Activated CD4-positive, alpha-beta T cell treated with anti-CD3 and anti-CD28 coated beads, Interleukin-2, amount 50 U/mL, for 16 hours (primary cell): Measurements from ENCODE around the gene RTL10.

ENCODE experiments used
- DNase-seq: peaks from one replicate; pipeline ENCODE4 v3.0.0-alpha.2; 2020

Gene RTL10

DNA sequence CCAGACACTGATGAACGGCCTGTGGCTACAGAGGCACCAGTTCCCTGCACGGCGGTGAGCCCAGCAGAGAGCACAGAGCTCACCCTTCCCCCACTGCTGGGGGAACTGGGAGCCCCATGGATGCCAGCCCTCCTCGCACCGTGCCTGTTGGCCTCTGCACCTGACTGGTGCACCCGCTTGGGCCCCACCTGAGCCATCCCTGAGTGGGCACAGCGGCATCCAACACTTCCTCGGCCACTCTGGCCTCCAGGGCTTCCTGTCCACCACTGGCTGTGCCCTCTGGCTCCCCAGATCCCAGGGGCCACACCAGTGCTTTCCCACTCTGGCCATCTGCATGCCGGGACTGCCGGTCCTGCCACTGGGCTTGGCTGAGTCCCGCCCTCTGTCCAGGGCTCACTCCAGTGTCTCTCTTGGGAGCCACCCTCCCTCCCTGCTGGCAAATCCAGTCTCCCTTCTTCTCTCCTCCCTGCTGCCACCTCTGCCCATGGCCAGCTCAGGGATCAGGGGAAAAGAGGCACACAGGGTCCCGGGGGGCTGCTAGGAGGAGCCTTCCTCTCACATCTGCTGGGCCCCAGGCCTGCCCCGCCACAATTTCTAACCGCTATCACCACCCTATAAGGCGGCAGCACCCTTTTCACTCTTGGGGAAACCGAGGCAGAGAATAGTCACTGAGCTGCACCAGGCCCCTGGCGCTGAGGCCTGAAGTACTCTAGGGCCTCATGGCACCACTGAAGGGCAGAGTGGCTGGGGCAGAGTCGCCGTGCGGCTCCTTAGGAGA lies 33.0 kb downstream of the RTL10 start:
- no peak for DNase-seq

DNA sequence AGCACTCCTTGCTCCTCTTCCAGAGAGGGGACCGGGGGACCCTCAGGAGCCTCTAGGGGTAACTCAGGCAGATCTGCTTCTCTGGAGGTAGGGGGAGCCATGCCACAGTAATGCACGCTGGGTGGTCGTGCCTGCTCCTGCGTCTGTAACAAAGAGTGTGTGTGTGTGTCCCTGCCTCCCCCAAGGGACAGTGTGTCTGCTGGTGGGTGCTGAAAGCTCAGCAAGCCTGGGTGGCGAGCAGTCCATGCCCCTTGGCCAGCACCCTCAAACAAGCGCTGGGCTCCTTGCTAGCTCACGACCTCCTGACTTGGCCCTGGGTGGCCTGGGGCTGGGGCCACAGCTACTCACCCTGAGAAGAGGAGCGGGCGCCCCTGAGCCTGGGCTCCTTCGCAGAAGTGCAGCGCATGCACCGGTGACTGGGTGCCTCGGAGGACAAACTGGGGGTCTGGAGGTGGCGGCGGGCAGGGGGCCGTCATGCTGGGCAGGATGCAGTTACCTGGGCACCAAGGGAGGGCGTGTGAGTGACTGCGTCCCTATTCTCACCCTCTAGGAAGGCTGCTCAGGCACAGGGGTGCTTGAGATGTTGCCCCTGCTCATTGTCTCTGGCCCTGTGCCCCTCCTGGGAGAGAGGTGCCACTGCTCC lies 33.7 kb downstream of the RTL10 start:
- no peak for DNase-seq

DNA sequence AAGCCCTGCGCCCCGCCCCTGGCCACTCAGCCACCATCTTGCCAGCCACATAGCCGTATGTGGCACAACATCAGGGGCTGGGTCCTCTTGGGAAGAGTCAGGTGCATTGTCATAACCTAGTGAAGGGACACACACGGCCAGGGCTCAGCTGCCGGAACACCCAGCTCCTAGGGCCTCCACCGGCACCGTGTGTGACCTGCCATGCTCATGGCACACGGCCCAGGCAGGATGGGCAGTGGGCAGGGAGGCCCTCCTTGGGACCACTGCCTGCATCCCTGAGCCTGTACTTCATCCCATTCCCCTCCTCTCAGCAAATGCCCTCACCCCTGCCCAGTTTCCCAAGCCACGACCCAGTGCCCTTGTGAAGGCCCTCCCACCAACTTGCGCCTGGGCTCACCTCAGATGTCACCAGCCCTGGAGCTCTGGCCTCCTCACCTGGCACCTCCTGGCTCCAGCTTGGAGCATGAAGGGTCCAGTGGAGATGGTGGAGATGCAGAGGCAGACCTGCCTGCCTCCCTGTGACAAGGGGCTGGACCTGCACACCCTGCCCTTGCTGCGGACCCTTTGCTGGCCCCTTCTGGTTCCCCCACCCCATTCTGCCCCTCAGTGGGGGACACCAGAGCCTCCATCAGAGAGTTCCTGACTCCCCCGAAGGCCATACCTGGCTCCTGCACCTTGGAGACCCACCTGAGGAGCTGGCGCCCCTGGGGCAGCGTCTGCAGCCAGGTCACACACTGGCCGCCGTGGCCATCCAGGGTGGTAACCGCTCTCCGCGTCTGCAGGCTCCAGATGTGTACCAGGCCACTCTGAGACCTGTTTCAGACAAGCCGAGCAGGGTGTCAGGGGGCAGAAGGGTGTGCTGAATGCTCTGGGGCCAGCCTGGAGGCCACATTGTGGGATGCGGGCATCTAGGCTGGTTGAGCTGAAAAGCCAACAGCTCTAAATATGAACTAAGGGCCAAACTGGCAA lies 34.5 kb downstream of the RTL10 start:
- DNase-seq = no peak

DNA sequence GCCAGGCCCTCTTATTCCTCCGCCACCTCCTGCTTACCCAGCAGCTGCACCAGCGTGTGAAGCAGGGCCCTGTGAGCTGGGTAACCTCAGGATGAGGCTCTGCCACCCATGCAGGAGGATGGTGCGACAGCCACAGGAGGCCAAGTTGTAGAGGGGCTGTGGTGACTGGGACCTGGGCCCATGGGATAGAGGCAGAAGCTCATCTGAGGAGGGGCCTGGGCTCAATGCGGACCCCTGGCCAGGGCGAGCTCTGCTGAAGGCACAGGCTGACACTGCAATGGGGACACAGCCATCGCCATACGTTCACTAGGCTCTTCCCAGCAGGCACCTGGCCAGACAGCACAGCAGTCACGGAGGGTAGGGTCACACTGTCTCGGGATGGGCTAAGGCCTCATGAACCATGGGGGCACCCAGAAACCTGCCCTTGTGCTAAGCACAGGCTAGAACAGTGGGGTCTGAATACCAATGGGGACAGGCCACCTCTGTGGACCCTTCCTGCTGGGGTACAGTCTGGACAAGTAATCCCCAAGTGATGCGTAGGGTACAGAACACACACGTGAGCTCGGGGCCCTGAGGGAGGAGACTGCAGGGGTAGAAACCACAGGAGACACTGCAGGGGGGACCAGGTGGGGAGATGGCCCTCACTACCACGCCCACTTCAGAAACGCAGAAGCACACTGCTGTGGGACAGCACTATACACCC lies 35.3 kb downstream of the RTL10 start:
- no peak for DNase-seq

DNA sequence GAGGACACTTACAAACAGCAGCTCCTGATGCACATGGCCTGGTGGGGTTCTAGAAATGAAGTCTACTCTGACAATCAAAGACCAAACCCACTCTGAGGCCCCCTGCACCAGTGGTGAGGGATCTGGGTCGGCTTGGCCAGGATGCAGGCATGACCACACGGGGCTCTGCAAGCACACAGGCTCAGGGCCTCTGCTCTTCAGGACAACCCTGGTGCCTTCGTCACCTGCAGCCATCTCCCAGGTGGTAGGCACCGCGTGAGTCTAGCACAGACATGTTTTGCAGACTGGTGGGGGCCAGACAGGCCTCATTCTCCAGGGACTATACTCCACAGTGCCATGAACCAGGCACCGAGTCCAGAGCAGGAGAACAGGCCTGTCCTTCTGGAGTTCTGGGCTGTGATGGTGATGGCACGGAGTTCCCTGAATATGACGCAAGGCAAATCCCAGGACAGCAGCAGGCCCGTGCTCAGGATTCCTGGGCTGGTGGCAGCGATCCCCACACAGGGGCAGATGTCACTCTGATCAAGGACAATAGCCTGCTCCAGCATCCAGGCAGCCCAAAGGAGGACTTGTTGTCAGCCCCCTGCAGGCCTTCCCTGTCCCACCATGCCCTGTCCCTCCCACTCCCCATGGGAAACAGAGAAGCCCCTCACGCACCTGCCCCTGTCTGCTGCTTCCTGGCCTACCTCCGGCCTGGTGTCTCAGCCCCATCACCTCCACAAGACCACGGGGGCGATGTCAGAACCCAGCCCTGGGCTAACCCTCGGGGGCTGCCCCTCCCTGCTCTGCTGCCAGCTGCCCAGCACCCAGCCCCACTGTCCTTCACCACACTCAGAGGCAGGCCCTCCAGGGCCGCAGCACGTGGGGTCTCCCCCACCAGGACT lies 36.1 kb downstream of the RTL10 start:
- no peak for DNase-seq

DNA sequence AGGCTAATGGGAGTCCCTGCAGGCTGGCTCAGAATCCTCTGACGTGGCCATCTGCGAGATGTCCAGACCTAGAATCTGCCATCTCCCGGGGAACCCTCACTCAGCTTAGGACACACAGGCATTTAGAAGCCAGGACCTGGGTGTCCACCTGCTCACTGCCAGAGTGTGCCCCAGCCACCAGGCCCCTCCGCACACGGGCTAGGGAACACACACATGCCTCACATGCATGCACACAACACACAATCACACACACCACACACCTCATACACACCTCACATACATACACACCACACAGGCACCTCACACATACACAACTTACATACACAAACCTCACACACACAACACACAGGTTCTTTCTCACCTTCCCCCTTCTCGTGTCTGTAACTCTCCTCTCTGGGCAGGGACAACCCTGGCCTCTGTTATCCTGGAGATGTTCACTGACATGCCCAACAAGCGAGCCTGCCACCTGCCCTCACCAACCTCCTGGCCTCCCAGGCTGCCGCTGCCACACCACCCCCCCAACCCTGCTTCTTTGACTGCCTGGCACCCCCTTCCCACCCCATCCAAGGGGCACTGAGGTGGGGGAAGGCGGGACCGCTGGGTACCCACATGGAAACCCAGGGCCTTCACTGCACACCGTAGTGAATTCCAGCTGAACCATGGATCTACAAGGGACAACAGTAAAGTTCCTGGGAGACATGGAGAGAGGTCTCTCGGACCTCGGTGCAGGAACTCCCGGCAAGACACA lies 38.1 kb downstream of the RTL10 start:
- DNase-seq = no peak

- no peak for DNase-seq
These were observed 38.8 kb downstream of the RTL10 start for GRCh38 chr22:19815823-19816290.

DNA sequence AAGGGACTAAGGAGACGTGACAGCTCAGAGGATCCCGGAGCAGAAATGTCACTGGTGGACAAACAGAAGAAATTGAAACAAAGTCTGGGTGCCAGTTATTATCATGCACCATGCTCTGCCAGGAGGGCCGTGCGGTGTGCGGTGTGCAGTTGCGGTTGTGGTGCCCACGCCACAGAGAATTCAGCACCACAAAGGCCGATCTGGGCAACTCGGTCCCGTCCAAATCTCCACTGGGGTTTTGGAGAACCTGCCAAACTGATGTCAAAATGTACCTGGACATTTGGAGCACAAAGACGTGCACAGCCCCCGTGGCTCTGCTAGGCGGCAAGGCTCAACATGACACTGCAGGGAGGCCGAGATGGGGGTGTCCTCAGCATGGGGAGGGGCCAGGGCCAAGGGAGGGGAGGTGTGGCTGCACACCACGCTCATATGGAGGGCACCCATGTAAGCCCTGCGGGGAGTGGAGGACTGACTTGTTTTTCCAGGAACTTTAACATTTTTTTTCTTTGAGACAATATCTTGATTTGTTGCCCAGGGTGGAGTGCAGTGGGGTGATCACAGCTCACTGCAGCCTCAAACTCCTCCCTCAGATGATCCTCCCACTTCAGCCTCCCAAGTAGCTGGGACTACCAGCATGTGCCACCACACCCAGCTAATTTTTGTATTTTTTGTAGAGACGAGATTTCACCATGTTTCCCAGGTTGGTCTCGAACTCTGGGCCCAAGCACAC lies 39.4 kb downstream of the RTL10 start:
- no peak for DNase-seq

GRCh38 chr22:19814428-19814827 lies 40.2 kb downstream of the RTL10 start:
- no peak for DNase-seq

GRCh38 chr22:19812910-19813309 lies 41.8 kb downstream of the RTL10 start:
- no peak for DNase-seq

DNA sequence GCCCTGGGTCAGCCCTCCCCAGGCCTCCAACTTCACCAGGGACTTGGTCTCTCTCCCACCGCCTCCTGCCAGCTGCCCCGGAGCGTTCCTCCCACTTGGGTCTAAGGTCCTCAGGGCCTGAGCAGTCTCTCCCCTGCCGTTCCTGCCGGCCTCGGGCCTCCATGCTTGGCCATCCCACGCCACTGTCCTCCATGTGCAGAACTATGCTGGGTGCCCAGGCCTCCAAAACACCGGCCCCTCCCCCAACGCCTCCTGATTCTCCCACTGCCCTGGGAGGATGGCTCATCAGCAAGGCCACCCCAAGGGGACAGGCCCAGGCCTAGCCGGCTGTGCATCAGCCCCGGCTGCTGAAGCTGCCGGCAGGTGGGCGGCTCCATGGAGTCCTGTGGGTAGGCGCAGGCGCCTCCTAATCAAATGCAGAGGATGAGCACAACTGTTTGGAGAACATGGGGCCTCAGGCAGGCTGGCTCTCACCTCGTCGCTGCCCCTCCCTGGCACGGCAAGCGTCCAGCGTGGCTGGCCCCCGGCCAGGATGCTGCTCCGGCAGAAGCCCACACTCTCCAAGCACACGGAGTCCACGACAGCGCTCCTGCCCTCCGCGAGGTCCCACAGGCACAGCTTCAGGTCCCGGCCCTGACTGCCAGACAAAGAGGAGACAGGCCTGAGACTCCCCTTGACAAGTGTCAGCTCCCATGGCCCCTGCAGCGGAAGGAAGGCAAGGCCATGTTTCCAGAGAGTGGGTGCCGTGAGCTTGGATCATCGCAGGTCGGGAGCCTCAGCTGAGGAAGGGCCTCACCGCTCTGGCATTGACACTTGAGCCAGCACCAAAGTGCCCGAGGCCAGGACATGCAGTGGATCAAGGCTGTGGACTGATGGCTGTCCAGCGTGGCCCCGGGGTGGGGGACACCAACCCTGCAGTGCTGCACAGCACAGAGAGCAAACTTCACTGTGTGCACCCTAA lies 42.6 kb downstream of the RTL10 start:
- DNase-seq = no peak

- no peak for DNase-seq
These were observed 43.5 kb downstream of the RTL10 start for GRCh38 chr22:19811211-19811621.

- no peak for DNase-seq
These were observed 44.1 kb downstream of the RTL10 start for GRCh38 chr22:19810381-19811201.

DNA sequence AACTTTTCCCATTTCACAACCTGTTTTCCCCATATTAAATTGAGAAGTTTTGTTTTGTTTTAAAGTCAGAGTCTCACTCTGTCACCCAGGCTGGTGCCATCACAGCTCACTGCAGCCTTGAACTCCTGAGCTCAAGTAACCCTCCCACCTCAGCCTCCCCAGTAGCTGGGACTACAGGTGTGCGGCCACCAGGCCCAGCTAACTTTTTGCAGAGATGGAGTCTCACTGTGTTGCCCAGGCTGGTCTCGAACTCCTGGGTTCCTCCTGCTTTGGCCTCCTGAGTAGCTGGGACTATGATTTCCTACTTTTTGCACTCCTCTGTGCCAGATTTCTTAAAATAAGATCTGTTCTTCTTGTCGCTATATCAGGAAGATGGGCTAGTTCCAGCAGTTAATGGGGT lies 44.9 kb downstream of the RTL10 start:
- DNase-seq = no peak

GRCh38 chr22:19808873-19809478 lies 45.7 kb downstream of the RTL10 start:
- no peak for DNase-seq

DNA sequence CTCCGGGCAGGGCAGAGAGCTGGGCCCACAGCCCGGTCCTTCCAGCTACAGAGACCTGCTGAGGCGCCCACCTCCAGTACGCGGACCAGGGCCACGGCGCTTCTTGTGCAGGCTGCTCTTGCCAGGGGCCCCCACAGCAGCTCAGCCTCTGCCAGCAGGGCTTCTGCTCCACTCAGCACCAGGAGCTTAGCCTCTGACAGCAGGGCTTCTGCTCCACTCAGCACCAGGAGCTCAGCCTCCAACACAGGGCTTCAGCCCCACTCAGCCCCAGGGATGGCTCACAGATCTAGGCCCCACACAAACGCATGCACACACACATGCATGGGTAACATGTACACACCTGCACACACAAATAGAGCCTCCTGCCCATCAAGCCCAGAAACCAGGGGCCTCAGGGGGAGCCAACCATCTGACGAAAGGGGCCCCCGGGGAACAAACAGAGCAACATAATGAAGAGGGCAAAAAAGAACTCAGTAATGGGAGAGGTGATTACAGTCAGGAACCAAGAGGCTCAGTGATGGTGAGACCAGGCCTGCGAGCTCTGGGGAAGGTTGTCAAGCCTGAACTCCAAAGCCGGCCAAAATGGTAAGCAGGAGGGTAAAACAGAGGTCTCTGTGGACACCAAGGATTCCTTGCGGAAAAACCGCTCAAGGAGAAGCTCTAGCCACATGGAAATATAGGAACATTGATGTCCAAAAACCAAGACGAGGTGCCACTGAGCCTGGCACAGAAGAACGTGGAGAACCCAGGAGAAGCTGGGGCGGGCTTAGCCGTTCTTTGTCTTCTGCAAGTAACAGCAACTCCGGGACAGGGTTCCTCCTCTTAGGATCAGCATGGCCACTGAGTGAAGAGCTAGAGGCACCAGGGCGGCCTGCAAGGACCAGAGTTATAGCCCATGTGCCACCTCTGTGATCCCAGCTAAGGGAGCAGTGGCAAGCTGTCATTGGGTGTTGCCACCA lies 46.5 kb downstream of the RTL10 start:
- no peak for DNase-seq
